ENCODE data around the gene NOL6.
A peak's percentile ranks its signal among the peaks of the same experiment; 100 is the strongest.

DNA sequence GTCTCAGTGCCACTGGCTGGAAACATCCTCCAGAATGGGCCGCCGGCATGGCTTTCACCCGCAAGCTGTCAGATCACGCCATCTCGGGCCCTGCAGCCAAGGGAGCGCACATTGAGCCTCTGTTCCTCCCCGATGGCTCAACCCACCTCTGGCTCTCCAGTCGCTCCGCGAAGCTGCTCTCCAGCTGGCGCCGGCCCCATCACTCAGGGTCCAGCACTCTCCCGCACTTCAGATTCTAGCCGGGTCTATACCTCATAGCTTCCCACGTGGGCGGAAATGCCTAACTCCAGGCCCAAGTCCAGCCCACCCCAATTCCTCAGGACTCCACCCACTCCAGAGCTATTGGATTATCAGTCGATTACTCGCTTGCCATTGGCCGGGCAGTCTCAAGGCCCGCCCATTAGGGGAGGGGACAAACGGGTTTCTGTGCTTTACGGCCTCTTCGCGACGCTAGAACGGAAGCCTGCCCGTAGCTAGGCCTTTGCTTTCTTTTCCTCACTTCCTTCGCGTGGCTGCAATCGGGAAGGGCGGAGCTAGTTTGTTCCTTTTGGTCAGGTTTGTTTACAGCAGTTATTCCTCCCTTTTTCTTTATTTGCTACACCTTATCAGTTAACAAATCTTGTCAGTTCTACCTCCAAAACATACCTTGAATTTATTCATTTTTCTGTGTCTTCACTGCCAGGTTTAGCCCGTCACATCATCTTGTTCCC is at the start of gene NOL6:
- no peak for TF ChIP-seq RAD21 (IDR thresholded peaks at IDR 0.05 in 1 of 2, conservative IDR thresholded peaks at IDR 0.05 in 1 of 2; ENCODE audit: low read depth in 2 of 2, low read length in 2 of 2)
- no peak for TF ChIP-seq ZNF274 (IDR thresholded peaks at IDR 0.05; ENCODE audit: borderline replicate concordance, extremely low read depth, low read length)
- TF ChIP-seq POLR2AphosphoS5 (IDR thresholded peaks at IDR 0.05; ENCODE audit: low read depth, low read length) = peak; percentile 36; the same call in 1 of the 2 replicates
- TF ChIP-seq EZH2 (IDR thresholded peaks at IDR 0.05; ENCODE audit: low read depth, low read length, severe bottlenecking) = no peak
